Endodermal cell (in vitro differentiated cells): ENCODE data around the gene REXO1. TPM values are rescaled to one million over a fixed set of nuclear protein-coding genes. Genes with fewer than 3 reads are reported as not detected.

Experiments used
- DNase-seq: peaks from one replicate; pipeline ENCODE4 v3.0.0-alpha.2; 2017
- H3K27ac ChIP-seq: 2 replicates; pipeline ENCODE4 v1.5.1; 2013; ENCODE audit warnings: mild to moderate bottlenecking, low read depth, low read length, moderate library complexity
- H3K27me3 ChIP-seq: 2 replicates; pipeline ENCODE4 v1.6.1; 2013; ENCODE audit warnings: mild to moderate bottlenecking, low read length, moderate library complexity; ENCODE audit not compliant: insufficient read depth, control insufficient read depth, poor library complexity, severe bottlenecking
- H3K36me3 ChIP-seq: 2 replicates; pipeline ENCODE4 v1.7.0; 2013; ENCODE audit warnings: mild to moderate bottlenecking, low read length, moderate library complexity; ENCODE audit not compliant: control insufficient read depth, insufficient read depth
- H3K4me1 ChIP-seq: one replicate; pipeline ENCODE4 v1.7.0; 2013; ENCODE audit warnings: low read length; ENCODE audit not compliant: control insufficient read depth, insufficient read depth
- H3K4me3 ChIP-seq: 2 replicates; pipeline ENCODE4 v1.5.1; 2013; ENCODE audit warnings: mild to moderate bottlenecking, low read length, moderate library complexity
- H3K9ac ChIP-seq: 2 replicates; pipeline ENCODE4 v1.6.1; 2013; ENCODE audit warnings: mild to moderate bottlenecking, low read length, moderate library complexity; ENCODE audit not compliant: poor library complexity, severe bottlenecking; ENCODE audit errors: extremely low read depth
- H3K9me3 ChIP-seq: 2 replicates; pipeline ENCODE4 v1.6.1; 2013; ENCODE audit warnings: mild to moderate bottlenecking, low read length, moderate library complexity; ENCODE audit not compliant: control insufficient read depth
- H3K27ac Mint-ChIP-seq: 2 replicates; pipeline ENCODE4 v1.8.0; 2020; ENCODE audit warnings: mixed read lengths
- H3K27me3 Mint-ChIP-seq: 2 replicates; pipeline ENCODE4 v1.8.0; 2021; ENCODE audit warnings: mild to moderate bottlenecking, mixed read lengths; ENCODE audit not compliant: insufficient read depth
- H3K36me3 Mint-ChIP-seq: 2 replicates; pipeline ENCODE4 v1.8.0; 2020; ENCODE audit warnings: low read depth, mixed read lengths
- H3K4me1 Mint-ChIP-seq: 2 replicates; pipeline ENCODE4 v1.8.0; 2020; ENCODE audit warnings: mixed read lengths
- H3K4me3 Mint-ChIP-seq: 2 replicates; pipeline ENCODE4 v1.8.0; 2020; ENCODE audit warnings: mild to moderate bottlenecking, moderate library complexity, mixed read lengths
- H3K9me3 Mint-ChIP-seq: 2 replicates; pipeline ENCODE4 v1.8.0; 2020; ENCODE audit warnings: mild to moderate bottlenecking, mixed read lengths
- WGBS, 2 experiments: methylation state at CpG; one replicate each; pipeline versions ENCODE4 v1.1.5 to v1.1.7; 2013; ENCODE audit warnings: missing lambda C conversion rate in 2 of 2, mixed read lengths in 1 of 2; ENCODE audit not compliant: insufficient coverage in 1 of 2, insufficient read length in 1 of 2; 5-methylcytosine and 5-hydroxymethylcytosine counted together
- total RNA-seq, 2 donors: library from RNA; stranded (reverse); fragmentation: NEBNext Ultra II Directional in 1 of 2; extraction: Animal tissue kit (Norgen Biotek cat#: 25700) in 1 of 2; gene quantifications; 2 replicates in 1 of 2; 3 replicates in 1 of 2; pipeline ENCODE4 v1.2.1, GENCODE V29; 2021
- TF ChIP-seq, protein P1 (sequence below): fragments of 200-600 bp; sonication (generic); conservative IDR thresholded peaks from 2 replicates; pipeline ENCODE4 v1.5.0; 2021; ENCODE audit warnings: antibody characterized with exemption, mild to moderate bottlenecking

REXO1 gene
- total RNA-seq, 2 donors from 2014 or later: 51.6 to 56.4 TPM

DNA sequence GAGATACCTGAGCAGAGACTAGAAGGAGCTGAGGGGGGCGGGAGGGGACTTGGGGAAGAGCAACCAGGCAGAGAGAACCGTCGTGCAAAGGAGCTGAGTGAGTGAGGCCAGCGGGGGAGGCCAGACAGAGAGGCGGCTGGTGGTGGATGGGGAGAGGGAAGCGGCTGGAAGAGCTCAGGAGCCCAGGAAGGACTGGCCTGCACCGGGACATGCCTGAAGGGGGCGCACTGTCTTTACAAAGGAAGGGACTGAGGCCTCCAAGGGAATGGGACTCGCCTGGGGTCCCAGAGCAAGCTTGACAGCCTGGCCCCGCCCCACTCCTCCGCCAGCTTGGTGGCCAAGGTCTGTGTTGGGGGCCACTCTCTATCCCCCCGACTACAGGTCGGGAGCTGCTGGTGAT, 80.0 kb downstream of the REXO1 start:
- 37 to 53% methylated on average over 8 to 13 of the region's 13 CpGs for WGBS, 2 experiments
- H3K27me3 Mint-ChIP-seq: peaks cover 91% of the 10 kb centered on the region
- H3K4me1 Mint-ChIP-seq: no peaks in the 10 kb centered on the region
- Histone ChIP-seq H3K36me3 (no peaks in the 10 kb centered on the region), H3K27me3 (peaks cover 98% of the 10 kb centered on the region), H3K9me3 (peaks cover 15% of the 10 kb centered on the region), H3K4me3 (no peak overlapping the region), H3K27ac (no peak overlapping the region), H3K4me1 (no peaks in the 10 kb centered on the region), H3K9ac (no peak overlapping the region)
- TF ChIP-seq, protein P1, sequence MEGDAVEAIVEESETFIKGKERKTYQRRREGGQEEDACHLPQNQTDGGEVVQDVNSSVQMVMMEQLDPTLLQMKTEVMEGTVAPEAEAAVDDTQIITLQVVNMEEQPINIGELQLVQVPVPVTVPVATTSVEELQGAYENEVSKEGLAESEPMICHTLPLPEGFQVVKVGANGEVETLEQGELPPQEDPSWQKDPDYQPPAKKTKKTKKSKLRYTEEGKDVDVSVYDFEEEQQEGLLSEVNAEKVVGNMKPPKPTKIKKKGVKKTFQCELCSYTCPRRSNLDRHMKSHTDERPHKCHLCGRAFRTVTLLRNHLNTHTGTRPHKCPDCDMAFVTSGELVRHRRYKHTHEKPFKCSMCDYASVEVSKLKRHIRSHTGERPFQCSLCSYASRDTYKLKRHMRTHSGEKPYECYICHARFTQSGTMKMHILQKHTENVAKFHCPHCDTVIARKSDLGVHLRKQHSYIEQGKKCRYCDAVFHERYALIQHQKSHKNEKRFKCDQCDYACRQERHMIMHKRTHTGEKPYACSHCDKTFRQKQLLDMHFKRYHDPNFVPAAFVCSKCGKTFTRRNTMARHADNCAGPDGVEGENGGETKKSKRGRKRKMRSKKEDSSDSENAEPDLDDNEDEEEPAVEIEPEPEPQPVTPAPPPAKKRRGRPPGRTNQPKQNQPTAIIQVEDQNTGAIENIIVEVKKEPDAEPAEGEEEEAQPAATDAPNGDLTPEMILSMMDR: peak; percentile 74
- H3K27ac Mint-ChIP-seq: no peak overlapping the region
- peak; percentile 94 for DNase-seq
- H3K9me3 Mint-ChIP-seq: peaks cover 11% of the 10 kb centered on the region
- no peak overlapping the region for H3K4me3 Mint-ChIP-seq
- H3K36me3 Mint-ChIP-seq: no peaks in the 10 kb centered on the region

DNA sequence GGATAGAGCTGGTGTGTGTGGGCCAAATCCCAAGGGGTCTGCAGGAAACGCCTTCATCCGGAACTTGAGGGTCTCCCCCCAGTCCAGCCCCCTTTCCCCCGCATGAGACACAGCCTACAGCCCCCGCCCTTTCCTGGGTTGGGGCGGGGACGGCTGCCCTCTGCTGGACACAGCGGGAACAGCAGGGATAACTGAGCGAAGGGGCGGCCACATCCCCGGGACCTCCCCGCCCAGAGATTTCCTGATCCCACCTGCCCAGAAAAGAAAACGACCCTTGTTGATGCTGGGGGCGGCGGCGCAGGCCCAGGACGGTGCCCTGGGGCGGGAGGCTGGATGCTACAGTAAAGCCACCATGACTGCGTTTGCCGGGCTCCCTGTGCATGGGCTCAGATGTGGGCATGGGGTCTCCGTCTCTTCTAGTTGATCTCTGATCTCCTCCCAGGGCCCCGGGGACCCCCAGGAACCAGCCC, 80.8 kb downstream of the REXO1 start:
- Histone ChIP-seq H3K9ac (no peak overlapping the region), H3K9me3 (peaks cover 15% of the 10 kb centered on the region), H3K27me3 (peaks cover 98% of the 10 kb centered on the region), H3K4me3 (no peak overlapping the region), H3K4me1 (no peaks in the 10 kb centered on the region), H3K27ac (no peak overlapping the region), H3K36me3 (no peaks in the 10 kb centered on the region)
- peak; percentile 89 for DNase-seq
- peaks cover 11% of the 10 kb centered on the region for H3K9me3 Mint-ChIP-seq
- no peaks in the 10 kb centered on the region for H3K4me1 Mint-ChIP-seq
- H3K27me3 Mint-ChIP-seq: peaks cover 91% of the 10 kb centered on the region
- H3K36me3 Mint-ChIP-seq: no peaks in the 10 kb centered on the region
- 0 to 8% methylated on average over 6 to 21 of the region's 21 CpGs for WGBS, 2 experiments
- TF ChIP-seq, protein P1: peak; percentile 93
- no peak overlapping the region for H3K4me3 Mint-ChIP-seq
- H3K27ac Mint-ChIP-seq: no peak overlapping the region

DNA sequence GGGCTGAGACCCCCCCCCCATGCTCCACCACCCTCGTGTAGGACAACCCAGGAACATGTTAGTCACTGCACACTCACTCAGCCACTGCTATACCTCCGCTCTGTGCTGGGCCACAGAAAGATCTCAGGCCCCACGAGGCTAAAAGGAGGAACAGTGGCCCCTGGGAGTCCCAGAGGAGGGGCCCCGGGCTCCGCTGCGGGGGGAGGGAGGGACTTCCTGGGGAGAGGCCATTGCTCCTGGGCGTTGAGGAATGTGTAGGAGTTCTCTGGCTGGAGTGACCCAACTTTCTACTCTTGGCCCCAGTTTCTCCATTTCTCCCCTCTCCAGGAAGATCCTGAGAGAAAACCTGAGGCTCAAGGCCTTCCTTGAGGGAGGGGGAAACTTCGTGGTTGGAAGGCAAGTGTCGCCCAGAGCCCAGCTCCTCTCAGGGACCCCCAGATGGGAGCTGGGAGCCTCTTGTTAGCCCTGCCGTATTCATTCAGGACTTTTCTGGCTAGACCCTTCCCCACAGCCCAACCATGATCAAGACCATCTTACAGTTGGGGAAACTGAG, 81.4 kb downstream of the REXO1 start:
- TF ChIP-seq, protein P1: no peak
- H3K27ac ChIP-seq: no peak overlapping the region
- peaks cover 94% of the 10 kb centered on the region for H3K27me3 Mint-ChIP-seq

More for the DNA sequence above, 81.4 kb downstream of the REXO1 start:
- Mint-ChIP-seq H3K9me3 (peaks cover 11% of the 10 kb centered on the region), H3K27ac (no peak overlapping the region), H3K4me1 (no peaks in the 10 kb centered on the region), H3K36me3 (no peaks in the 10 kb centered on the region), H3K4me3 (no peak overlapping the region)
- WGBS, 2 experiments: 20 to 26% methylated on average over 4 to 10 of the region's 10 CpGs
- H3K4me1 ChIP-seq: no peaks in the 10 kb centered on the region
- peaks cover 99% of the 10 kb centered on the region for H3K27me3 ChIP-seq
- DNase-seq: no peak
- peaks cover 15% of the 10 kb centered on the region for H3K9me3 ChIP-seq
- no peak overlapping the region for H3K4me3 ChIP-seq
- no peaks in the 10 kb centered on the region for H3K36me3 ChIP-seq
- no peak overlapping the region for H3K9ac ChIP-seq
